Astrocyte (in vitro differentiated cells and primary cell): Measurements from ENCODE around the gene LGALSL.

Experiments
- CTCF ChIP-seq: IDR thresholded peaks from 2 replicates; pipeline ENCODE4 v1.5.1; 2011; ENCODE audit warnings: low read depth, mild to moderate bottlenecking, inconsistent platforms, low read length, moderate library complexity; ENCODE audit not compliant: insufficient read depth
- EZH2 ChIP-seq: IDR thresholded peaks from 2 replicates; pipeline ENCODE4 v1.6.1; 2012; ENCODE audit warnings: mild to moderate bottlenecking, low read length, inconsistent platforms; ENCODE audit not compliant: insufficient read depth

- no peak for TF ChIP-seq CTCF
- no peak for TF ChIP-seq EZH2
Observed at GRCh38 chr2:64501946-64502345, 48.0 kb downstream of the LGALSL start.
